Peyer's patch (tissue), 4 donors: ENCODE results near the gene ZNF513. TPM values are rescaled to one million over a fixed set of nuclear protein-coding genes. Genes with fewer than 3 reads are reported as not detected.

Source experiments
- DNase-seq, 3 donors: peaks; one replicate each; pipeline ENCODE4 v3.0.0-alpha.2; 2017 to 2019
- H3K27ac ChIP-seq, 4 donors: fragments of 200-600 bp; sonication (generic); one replicate each; pipeline ENCODE4 v1.5.1; 2016 to 2019
- H3K27me3 ChIP-seq, 2 donors: fragments of 200-600 bp; sonication (generic); one replicate each; pipeline ENCODE4 v1.5.1; 2019
- H3K36me3 ChIP-seq, 3 donors: fragments of 200-600 bp; sonication (generic); one replicate each; pipeline ENCODE4 v1.5.1; 2016 to 2019
- H3K4me1 ChIP-seq, 4 donors: fragments of 200-600 bp; sonication (generic); one replicate each; pipeline ENCODE4 v1.5.1; 2016 to 2019
- H3K4me3 ChIP-seq, 4 donors: fragments of 200-600 bp; sonication (generic); 1 replicate in 3 of 4; 2 replicates in 1 of 4; pipeline ENCODE4 v1.5.1; 2016 to 2019; ENCODE audit warnings: mild to moderate bottlenecking in 1 of 4
- H3K9me3 ChIP-seq, 4 donors: fragments of 200-600 bp; sonication (generic); one replicate each; pipeline ENCODE4 v1.5.1; 2016 to 2019; ENCODE audit warnings: mild to moderate bottlenecking in 1 of 4
- POLR2A ChIP-seq, 2 donors: fragments of 450-650 bp; IDR thresholded peaks; one replicate each; pipeline ENCODE4 v1.5.1; 2017; ENCODE audit warnings: antibody characterized with exemption in 2 of 2, mild to moderate bottlenecking in 2 of 2, moderate library complexity in 2 of 2
- total RNA-seq, 4 donors: library from RNA; depleted of rRNA; stranded (reverse); fragments of >200 nt; gene quantifications; one replicate each; pipeline ENCODE4 v1.1.0, GENCODE V29; 2016
- TF ChIP-seq, protein P1 (sequence below), 6 experiments: fragments of 450-650 bp in 4 of 6; fragments of 200-600 bp in 2 of 6; sonication (generic) in 1 of 6; IDR thresholded peaks; one replicate each; pipeline ENCODE4 v1.5.1; 2017 to 2019; ENCODE audit warnings: antibody characterized with exemption in 6 of 6, mild to moderate bottlenecking in 3 of 6, moderate library complexity in 1 of 6

The ZNF513 gene
- total RNA-seq, 4 donors from 2014 or later: 15.7 to 31.1 (median 24.7) TPM

DNA sequence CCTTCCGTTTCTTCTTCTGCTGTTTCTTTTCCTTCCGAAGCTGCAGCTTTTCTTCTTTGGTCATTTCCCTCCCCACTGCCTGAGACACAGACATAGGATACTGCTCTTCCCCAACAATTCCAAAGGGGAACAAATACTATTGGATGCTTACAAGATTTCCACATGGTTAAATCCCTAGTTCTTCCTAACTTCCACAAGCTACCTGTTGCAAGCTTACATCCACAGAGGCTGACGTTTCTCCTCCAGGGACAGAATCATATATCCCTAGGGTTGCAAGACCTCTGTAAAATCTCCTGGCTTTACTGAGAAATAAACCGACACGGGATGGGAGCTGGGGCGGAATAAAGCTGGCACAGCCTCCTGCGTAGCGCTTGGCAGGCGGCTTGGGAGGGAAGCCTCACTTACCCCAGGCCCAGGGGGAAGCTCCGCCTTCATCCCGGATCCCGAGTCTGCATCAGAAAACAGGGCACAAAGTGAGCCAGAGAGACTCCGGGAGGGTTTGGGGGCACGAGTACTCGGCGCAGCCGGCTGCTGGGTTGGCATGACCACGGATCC, 11.0 kb downstream of the ZNF513 start:
- Histone ChIP-seq H3K9me3 (no peaks in the 10 kb centered on the region), H3K36me3 (peaks cover 0 to 60% (median 4%) of the 10 kb centered on the region in 3 donors), H3K4me1 (peaks cover 0 to 27% (median 11%) of the 10 kb centered on the region in 4 donors), H3K4me3 (peak overlapping the region; percentile 77 to 89 (median 78)), H3K27ac (peak overlapping the region; percentile 86 to 90 (median 90)), H3K27me3 (no peaks in the 10 kb centered on the region)
- TF ChIP-seq, protein P1, sequence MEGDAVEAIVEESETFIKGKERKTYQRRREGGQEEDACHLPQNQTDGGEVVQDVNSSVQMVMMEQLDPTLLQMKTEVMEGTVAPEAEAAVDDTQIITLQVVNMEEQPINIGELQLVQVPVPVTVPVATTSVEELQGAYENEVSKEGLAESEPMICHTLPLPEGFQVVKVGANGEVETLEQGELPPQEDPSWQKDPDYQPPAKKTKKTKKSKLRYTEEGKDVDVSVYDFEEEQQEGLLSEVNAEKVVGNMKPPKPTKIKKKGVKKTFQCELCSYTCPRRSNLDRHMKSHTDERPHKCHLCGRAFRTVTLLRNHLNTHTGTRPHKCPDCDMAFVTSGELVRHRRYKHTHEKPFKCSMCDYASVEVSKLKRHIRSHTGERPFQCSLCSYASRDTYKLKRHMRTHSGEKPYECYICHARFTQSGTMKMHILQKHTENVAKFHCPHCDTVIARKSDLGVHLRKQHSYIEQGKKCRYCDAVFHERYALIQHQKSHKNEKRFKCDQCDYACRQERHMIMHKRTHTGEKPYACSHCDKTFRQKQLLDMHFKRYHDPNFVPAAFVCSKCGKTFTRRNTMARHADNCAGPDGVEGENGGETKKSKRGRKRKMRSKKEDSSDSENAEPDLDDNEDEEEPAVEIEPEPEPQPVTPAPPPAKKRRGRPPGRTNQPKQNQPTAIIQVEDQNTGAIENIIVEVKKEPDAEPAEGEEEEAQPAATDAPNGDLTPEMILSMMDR (IDR thresholded peaks at IDR 0.05): no peak
- TF ChIP-seq POLR2A (IDR thresholded peaks at IDR 0.05): no peak
- peak in 1 of 3 donors; percentile 48 for DNase-seq

DNA sequence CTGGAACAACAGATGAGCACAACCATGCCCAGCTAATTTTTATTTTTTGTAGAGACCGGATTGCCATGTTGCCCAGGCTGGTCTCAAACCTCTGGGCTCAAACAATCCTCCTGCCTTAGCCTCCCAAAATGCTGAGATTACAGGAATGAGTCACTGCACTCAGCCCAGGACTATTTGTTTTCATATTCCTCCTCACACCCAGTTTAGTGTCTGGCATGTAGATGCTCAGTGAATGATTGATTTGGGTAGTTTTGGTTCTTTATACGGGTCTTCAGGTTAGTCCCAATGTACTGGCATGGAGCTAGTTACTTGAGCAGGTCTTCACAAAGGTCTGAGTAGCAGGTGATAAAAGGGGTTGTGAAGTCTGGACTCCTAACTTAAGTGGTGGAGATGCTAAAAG, 16.6 kb downstream of the ZNF513 start:
- Histone ChIP-seq H3K27me3 (no peaks in the 10 kb centered on the region), H3K27ac (no peak overlapping the region), H3K36me3 (peaks cover 0 to 58% (median 4%) of the 10 kb centered on the region in 3 donors), H3K4me1 (peaks cover 0 to 4% (median under 1%) of the 10 kb centered on the region in 4 donors), H3K4me3 (no peak overlapping the region), H3K9me3 (no peaks in the 10 kb centered on the region)
- TF ChIP-seq POLR2A (IDR thresholded peaks at IDR 0.05): no peak
- TF ChIP-seq, protein P1 (IDR thresholded peaks at IDR 0.05): no peak
- no peak for DNase-seq

GRCh38 chr2:27362678-27363420, 17.7 kb downstream of the ZNF513 start:
- no peak overlapping the region for H3K27ac ChIP-seq
- peaks cover 0 to 48% (median 4%) of the 10 kb centered on the region in 3 donors for H3K36me3 ChIP-seq
- TF ChIP-seq, protein P1 (IDR thresholded peaks at IDR 0.05): no peak
- TF ChIP-seq POLR2A (IDR thresholded peaks at IDR 0.05): no peak
- H3K4me1 ChIP-seq: peaks cover 0 to 7% (median 0%) of the 10 kb centered on the region in 4 donors
- no peaks in the 10 kb centered on the region for H3K27me3 ChIP-seq
- no peaks in the 10 kb centered on the region for H3K9me3 ChIP-seq
- no peak overlapping the region for H3K4me3 ChIP-seq
- no peak for DNase-seq

GRCh38 chr2:27356382-27357181, 24.0 kb downstream of the ZNF513 start, which contains the start of gene GTF3C2:
TSS of gene GTF3C2 (minus strand) at chr2:27356764. CDS start at chr2:27343554, 13,210 bp downstream.
- peaks cover 0 to 36% (median 5%) of the 10 kb centered on the region in 4 donors for H3K4me1 ChIP-seq
- no peaks in the 10 kb centered on the region for H3K27me3 ChIP-seq
- H3K4me3 ChIP-seq: peak within 1 kb of the TSS; percentile 58 to 97 (median 68)
- H3K27ac ChIP-seq: peak within 1 kb of the TSS; percentile 82 to 95 (median 92)
- H3K9me3 ChIP-seq: no peaks in the 10 kb centered on the region
- H3K36me3 ChIP-seq: no peaks in the 10 kb centered on the region
- TF ChIP-seq, protein P1 (IDR thresholded peaks at IDR 0.05): peak in 2 of 6 experiments; percentile 21 to 34
- peak; percentile 8 to 26 for TF ChIP-seq POLR2A (IDR thresholded peaks at IDR 0.05)
- peak; percentile 95 to 98 (median 97) for DNase-seq

DNA sequence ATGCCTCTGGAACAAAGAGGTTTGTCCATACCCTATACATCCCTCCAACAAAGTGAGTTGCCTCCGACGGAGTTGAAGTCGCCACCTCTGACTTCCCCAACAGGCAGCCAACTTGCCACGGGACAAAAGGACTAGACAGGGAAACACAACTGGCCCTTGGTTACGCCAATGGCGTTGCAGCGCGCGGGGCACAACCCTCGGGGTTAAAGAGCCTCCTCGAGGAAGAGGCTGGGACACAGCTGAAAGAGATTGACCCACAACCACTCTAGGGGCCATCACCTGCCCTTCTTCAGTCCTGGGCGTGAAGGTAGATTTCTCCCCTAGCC, 24.5 kb downstream of the ZNF513 start:
- Histone ChIP-seq H3K4me1 (peaks cover 0 to 36% (median 5%) of the 10 kb centered on the region in 4 donors), H3K4me3 (peak overlapping the region; percentile 58 to 97 (median 68)), H3K27ac (peak overlapping the region; percentile 82 to 95 (median 92)), H3K36me3 (no peaks in the 10 kb centered on the region), H3K9me3 (no peaks in the 10 kb centered on the region), H3K27me3 (no peaks in the 10 kb centered on the region)
- peak in 2 of 3 donors; percentile 76 to 81 for DNase-seq
- TF ChIP-seq, protein P1 (IDR thresholded peaks at IDR 0.05): no peak
- no peak for TF ChIP-seq POLR2A (IDR thresholded peaks at IDR 0.05)
